GM12878 (cell line): ENCODE results near the gene VMO1.

Experiments
- CEBPB ChIP-seq, 2 experiments: fragments of 150-350 bp in 1 of 2; IDR thresholded peaks; 2 replicates each; pipeline ENCODE4 v1.6.1; 2012 to 2014; ENCODE audit warnings: low read depth in 2 of 2, low read length in 2 of 2, borderline replicate concordance in 1 of 2, inconsistent platforms in 1 of 2
- CHD2 ChIP-seq: IDR thresholded peaks from 2 replicates; pipeline ENCODE4 v1.6.1; 2011; ENCODE audit warnings: low read depth, low read length, improper control_type of control experiment, borderline replicate concordance
- HDAC6 ChIP-seq: fragments of 200-600 bp; sonication (generic); IDR thresholded peaks from one replicate; pipeline ENCODE4 v1.8.0; 2017; ENCODE audit warnings: antibody characterized with exemption; ENCODE audit not compliant: unreplicated experiment
- RCOR1 ChIP-seq: conservative IDR thresholded peaks from 2 replicates; pipeline ENCODE4 v1.6.1; 2012; ENCODE audit warnings: low read depth, low read length, improper control_type of control experiment
- SMC3 ChIP-seq: IDR thresholded peaks from 2 replicates; pipeline ENCODE4 v1.6.1; 2011; ENCODE audit warnings: low read length, improper control_type of control experiment, borderline replicate concordance
- SP1 ChIP-seq: IDR thresholded peaks from one replicate; pipeline ENCODE4 v1.6.1; 2011; ENCODE audit warnings: low read depth, low read length
- SRF ChIP-seq, 2 experiments: IDR thresholded peaks; 2 replicates each; pipeline ENCODE4 v1.6.1; 2011; ENCODE audit warnings: low read depth in 2 of 2, low read length in 2 of 2, mild to moderate bottlenecking in 1 of 2, moderate library complexity in 1 of 2
- TF ChIP-seq, protein P1 (sequence below), 3 experiments: IDR thresholded peaks in 2 of 3; conservative IDR thresholded peaks in 1 of 3; 2 replicates each; pipeline ENCODE4 v1.5.1; 2011; ENCODE audit warnings: low read depth in 3 of 3, low read length in 3 of 3, mild to moderate bottlenecking in 3 of 3, control low read depth in 2 of 3, moderate library complexity in 2 of 3, inconsistent platforms in 1 of 3, mixed read lengths in 1 of 3; ENCODE audit not compliant: control insufficient read depth in 2 of 3, insufficient read depth in 1 of 3; ENCODE audit errors: extremely low read depth in 1 of 3
- TF ChIP-seq, protein P2 (sequence below): IDR thresholded peaks from 2 replicates; pipeline ENCODE4 v1.6.1; 2012; ENCODE audit warnings: mild to moderate bottlenecking, low read depth, low read length

DNA sequence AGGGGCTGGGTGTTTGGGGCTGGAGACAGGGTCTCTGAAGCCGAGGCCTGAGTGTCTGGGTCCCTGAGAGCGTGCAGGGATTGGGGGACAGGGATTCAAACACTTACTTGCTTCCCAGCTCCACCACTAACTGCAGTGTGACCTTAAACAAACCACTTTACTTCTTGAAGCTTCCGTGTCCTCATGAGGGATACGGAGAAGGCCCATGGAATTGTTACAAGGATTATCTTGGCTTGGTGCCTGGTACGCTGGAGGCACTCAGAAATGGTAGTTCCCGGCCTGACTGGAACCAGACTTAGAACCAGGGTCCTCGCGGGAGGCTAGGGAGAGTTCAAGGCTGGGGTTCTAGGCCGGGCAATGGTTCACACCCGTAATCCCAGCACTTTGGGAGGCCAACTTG is 43.5 kb downstream of the VMO1 start:
- TF ChIP-seq, protein P1, sequence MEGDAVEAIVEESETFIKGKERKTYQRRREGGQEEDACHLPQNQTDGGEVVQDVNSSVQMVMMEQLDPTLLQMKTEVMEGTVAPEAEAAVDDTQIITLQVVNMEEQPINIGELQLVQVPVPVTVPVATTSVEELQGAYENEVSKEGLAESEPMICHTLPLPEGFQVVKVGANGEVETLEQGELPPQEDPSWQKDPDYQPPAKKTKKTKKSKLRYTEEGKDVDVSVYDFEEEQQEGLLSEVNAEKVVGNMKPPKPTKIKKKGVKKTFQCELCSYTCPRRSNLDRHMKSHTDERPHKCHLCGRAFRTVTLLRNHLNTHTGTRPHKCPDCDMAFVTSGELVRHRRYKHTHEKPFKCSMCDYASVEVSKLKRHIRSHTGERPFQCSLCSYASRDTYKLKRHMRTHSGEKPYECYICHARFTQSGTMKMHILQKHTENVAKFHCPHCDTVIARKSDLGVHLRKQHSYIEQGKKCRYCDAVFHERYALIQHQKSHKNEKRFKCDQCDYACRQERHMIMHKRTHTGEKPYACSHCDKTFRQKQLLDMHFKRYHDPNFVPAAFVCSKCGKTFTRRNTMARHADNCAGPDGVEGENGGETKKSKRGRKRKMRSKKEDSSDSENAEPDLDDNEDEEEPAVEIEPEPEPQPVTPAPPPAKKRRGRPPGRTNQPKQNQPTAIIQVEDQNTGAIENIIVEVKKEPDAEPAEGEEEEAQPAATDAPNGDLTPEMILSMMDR (IDR thresholded peaks at IDR 0.05 in 2 of 3, conservative IDR thresholded peaks at IDR 0.05 in 1 of 3; ENCODE audit: control insufficient read depth in 2 of 3, extremely low read depth in 1 of 3, insufficient read depth in 1 of 3, low read depth in 3 of 3, low read length in 3 of 3) = no peak
- TF ChIP-seq SP1 (no peak), CHD2 (no peak), CEBPB (IDR thresholded peaks at IDR 0.05; ENCODE audit: borderline replicate concordance in 1 of 2, low read depth in 2 of 2, low read length in 2 of 2) (no peak), RCOR1 (no peak), HDAC6 (no peak), SRF (IDR thresholded peaks at IDR 0.05; ENCODE audit: low read depth in 2 of 2, low read length in 2 of 2) (no peak), SMC3 (no peak)
- TF ChIP-seq, protein P2, sequence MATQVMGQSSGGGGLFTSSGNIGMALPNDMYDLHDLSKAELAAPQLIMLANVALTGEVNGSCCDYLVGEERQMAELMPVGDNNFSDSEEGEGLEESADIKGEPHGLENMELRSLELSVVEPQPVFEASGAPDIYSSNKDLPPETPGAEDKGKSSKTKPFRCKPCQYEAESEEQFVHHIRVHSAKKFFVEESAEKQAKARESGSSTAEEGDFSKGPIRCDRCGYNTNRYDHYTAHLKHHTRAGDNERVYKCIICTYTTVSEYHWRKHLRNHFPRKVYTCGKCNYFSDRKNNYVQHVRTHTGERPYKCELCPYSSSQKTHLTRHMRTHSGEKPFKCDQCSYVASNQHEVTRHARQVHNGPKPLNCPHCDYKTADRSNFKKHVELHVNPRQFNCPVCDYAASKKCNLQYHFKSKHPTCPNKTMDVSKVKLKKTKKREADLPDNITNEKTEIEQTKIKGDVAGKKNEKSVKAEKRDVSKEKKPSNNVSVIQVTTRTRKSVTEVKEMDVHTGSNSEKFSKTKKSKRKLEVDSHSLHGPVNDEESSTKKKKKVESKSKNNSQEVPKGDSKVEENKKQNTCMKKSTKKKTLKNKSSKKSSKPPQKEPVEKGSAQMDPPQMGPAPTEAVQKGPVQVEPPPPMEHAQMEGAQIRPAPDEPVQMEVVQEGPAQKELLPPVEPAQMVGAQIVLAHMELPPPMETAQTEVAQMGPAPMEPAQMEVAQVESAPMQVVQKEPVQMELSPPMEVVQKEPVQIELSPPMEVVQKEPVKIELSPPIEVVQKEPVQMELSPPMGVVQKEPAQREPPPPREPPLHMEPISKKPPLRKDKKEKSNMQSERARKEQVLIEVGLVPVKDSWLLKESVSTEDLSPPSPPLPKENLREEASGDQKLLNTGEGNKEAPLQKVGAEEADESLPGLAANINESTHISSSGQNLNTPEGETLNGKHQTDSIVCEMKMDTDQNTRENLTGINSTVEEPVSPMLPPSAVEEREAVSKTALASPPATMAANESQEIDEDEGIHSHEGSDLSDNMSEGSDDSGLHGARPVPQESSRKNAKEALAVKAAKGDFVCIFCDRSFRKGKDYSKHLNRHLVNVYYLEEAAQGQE = no peak
